MM.1S (cell line): ENCODE measurements around the gene ADARB1.
"Not testable (repeated sequence)": the region's sequence is repeated elsewhere in the genome, so short reads cannot be mapped to it uniquely, and the experiment has no call there.

Experiments
- DNase-seq: peaks from one replicate; pipeline ENCODE4 v3.0.0-alpha.2; 2015
- H2AFZ ChIP-seq: fragments of 300-600 bp; sonication (generic); 2 replicates; pipeline ENCODE4 v1.6.0; 2016; ENCODE audit warnings: antibody characterized with exemption, low read length
- H3F3A ChIP-seq: fragments of 300-600 bp; sonication (generic); 2 replicates; pipeline ENCODE4 v1.6.1; 2016; ENCODE audit warnings: mild to moderate bottlenecking, antibody characterized with exemption, low read length, moderate library complexity, mixed read lengths; ENCODE audit not compliant: insufficient read depth
- H3K27ac ChIP-seq: fragments of 300-600 bp; sonication (generic); 2 replicates; pipeline ENCODE4 v1.5.1; 2016; ENCODE audit warnings: mild to moderate bottlenecking, low read length
- H3K27me3 ChIP-seq: fragments of 300-600 bp; sonication (generic); replicated peaks from 2 replicates; pipeline ENCODE4 v1.6.0; 2016; ENCODE audit warnings: low read length; ENCODE audit not compliant: insufficient read depth
- H3K36me3 ChIP-seq: fragments of 300-600 bp; sonication (generic); replicated peaks from 2 replicates; pipeline ENCODE4 v1.6.1; 2016; ENCODE audit warnings: mild to moderate bottlenecking, low read length, mixed read lengths; ENCODE audit not compliant: insufficient read depth
- H3K4me1 ChIP-seq: fragments of 300-600 bp; sonication (generic); 2 replicates; pipeline ENCODE4 v1.6.1; 2016; ENCODE audit warnings: low read length, mixed read lengths
- H3K4me2 ChIP-seq: fragments of 300-600 bp; sonication (generic); 2 replicates; pipeline ENCODE4 v1.6.0; 2016; ENCODE audit warnings: low read depth, low read length
- H3K4me3 ChIP-seq: fragments of 300-600 bp; sonication (generic); 2 replicates; pipeline ENCODE4 v1.5.1; 2016; ENCODE audit warnings: low read length, mixed read lengths
- H3K79me2 ChIP-seq: fragments of 300-600 bp; sonication (generic); 2 replicates; pipeline ENCODE4 v1.6.1; 2016; ENCODE audit warnings: mixed run types, low read length, mixed read lengths
- H3K9ac ChIP-seq: fragments of 300-600 bp; sonication (generic); 2 replicates; pipeline ENCODE4 v1.6.1; 2016; ENCODE audit warnings: low read length, mixed read lengths
- H3K9me2 ChIP-seq: fragments of 300-600 bp; sonication (generic); replicated peaks from 2 replicates; pipeline ENCODE4 v1.6.1; 2016; ENCODE audit warnings: mild to moderate bottlenecking, low read length, mixed read lengths; ENCODE audit not compliant: insufficient read depth
- H3K9me3 ChIP-seq: fragments of 300-600 bp; sonication (generic); replicated peaks from 2 replicates; pipeline ENCODE4 v1.6.1; 2016; ENCODE audit warnings: mild to moderate bottlenecking, low read length, mixed read lengths; ENCODE audit not compliant: insufficient read depth
- H4K20me1 ChIP-seq: fragments of 300-600 bp; sonication (generic); 2 replicates; pipeline ENCODE4 v1.6.1; 2016; ENCODE audit warnings: mild to moderate bottlenecking, low read length, moderate library complexity, mixed read lengths; ENCODE audit not compliant: insufficient read depth
- CTCF ChIP-seq: fragments of 300-600 bp; sonication (generic); IDR thresholded peaks from 2 replicates; pipeline ENCODE4 v1.5.1; 2016; ENCODE audit warnings: antibody characterized with exemption, low read length, mixed read lengths
- EZH2 ChIP-seq: fragments of 300-600 bp; sonication (generic); optimal IDR thresholded peaks from 2 replicates; pipeline ENCODE3; 2017; ENCODE audit warnings: low read depth, mild to moderate bottlenecking, antibody characterized with exemption, low read length, mixed read lengths
- EZH2phosphoT487 ChIP-seq: fragments of 300-600 bp; sonication (generic); IDR thresholded peaks from 2 replicates; pipeline ENCODE4 v1.6.1; 2018; ENCODE audit warnings: antibody characterized with exemption, low read length

The ADARB1 gene

GRCh38 chr21:45027241-45028196 is 46.9 kb upstream of the ADARB1 start:
- no peaks in the 10 kb centered on the region for H3K79me2 ChIP-seq
- H3K27me3 ChIP-seq: peaks cover 94% of the 10 kb centered on the region
- no peak overlapping the region for H3K4me3 ChIP-seq
- no peaks in the 10 kb centered on the region for H3K9me3 ChIP-seq
- no peaks in the 10 kb centered on the region for H3F3A ChIP-seq
- H3K36me3 ChIP-seq: no peaks in the 10 kb centered on the region
- H2AFZ ChIP-seq: no peak overlapping the region
- no peak overlapping the region for H3K27ac ChIP-seq
- H3K9me2 ChIP-seq: no peaks in the 10 kb centered on the region
- no peak overlapping the region for H3K9ac ChIP-seq
- TF ChIP-seq EZH2 (no peak), CTCF (no peak), EZH2phosphoT487 (no peak)
- H3K4me1 ChIP-seq: no peaks in the 10 kb centered on the region
- H4K20me1 ChIP-seq: no peaks in the 10 kb centered on the region
- no peak overlapping the region for H3K4me2 ChIP-seq
- DNase-seq: no peak

- H3K9me3 ChIP-seq, DNase-seq, H3K9ac ChIP-seq, H3K9me2 ChIP-seq, H3F3A ChIP-seq, H2AFZ ChIP-seq, H3K27ac ChIP-seq, H3K4me3 ChIP-seq, H4K20me1 ChIP-seq, H3K4me2 ChIP-seq, H3K79me2 ChIP-seq, H3K36me3 ChIP-seq, H3K4me1 ChIP-seq: not testable (repeated sequence)
- H3K27me3 ChIP-seq: peaks cover 94% of the 10 kb centered on the region
Measured at GRCh38 chr21:45028645-45029044, 45.7 kb upstream of the ADARB1 start.

- Histone ChIP-seq H2AFZ (no peak overlapping the region), H3K36me3 (no peaks in the 10 kb centered on the region), H3K27me3 (peaks cover 94% of the 10 kb centered on the region), H3F3A (no peaks in the 10 kb centered on the region), H3K9ac (no peak overlapping the region), H3K4me1 (no peaks in the 10 kb centered on the region), H3K4me2 (no peak overlapping the region), H4K20me1 (no peaks in the 10 kb centered on the region), H3K9me2 (no peaks in the 10 kb centered on the region), H3K4me3 (no peak overlapping the region), H3K79me2 (no peaks in the 10 kb centered on the region), H3K27ac (no peak overlapping the region), H3K9me3 (no peaks in the 10 kb centered on the region)
- TF ChIP-seq EZH2phosphoT487 (no peak; the same call in 1 of the 2 replicates), EZH2 (no peak), CTCF (no peak)
- no peak for DNase-seq
Measured at GRCh38 chr21:45029298-45029947, 45.0 kb upstream of the ADARB1 start.
